Measurements from ENCODE around the gene FANCC. TPM values are rescaled to one million over a fixed set of nuclear protein-coding genes. Genes with fewer than 3 reads are reported as not detected.

The FANCC gene
- total RNA-seq, 1 experiment from 2014 or later = 19.4 TPM

GRCh38 chr9:95165004-95165403 is 152.5 kb downstream of the FANCC start:
- intact Hi-C loops (cut with micrococcal nuclease) = no loop called here
- H3K4me3 ChIP-seq (replicated peaks in 1 of 2; ENCODE audit: low read depth in 1 of 2, low read length in 2 of 2) = no peak overlapping the region
- ATAC-seq (no peak), DNase-seq (ENCODE audit: low read depth, low spot score) (no peak)
- CTCF ChIA-PET = no interaction called here
- TF ChIP-seq POLR2AphosphoS5 (IDR thresholded peaks at IDR 0.05; ENCODE audit: low read depth, low read length) = no peak
- no peak for TF ChIP-seq TCF7L2 (IDR thresholded peaks at IDR 0.05; ENCODE audit: borderline replicate concordance, extremely low read depth, insufficient read depth, insufficient read length)
- no peak for TF ChIP-seq EZH2phosphoT487 (IDR thresholded peaks at IDR 0.05; ENCODE audit: borderline replicate concordance)
- TF ChIP-seq JUND (IDR thresholded peaks at IDR 0.05) = no peak
- TF ChIP-seq SRF (IDR thresholded peaks at IDR 0.05; ENCODE audit: low read depth) = no peak
- TF ChIP-seq ZBTB33 (IDR thresholded peaks at IDR 0.05; ENCODE audit: extremely low read depth, insufficient replicate concordance, low read length) = no peak
- TF ChIP-seq, protein P1, sequence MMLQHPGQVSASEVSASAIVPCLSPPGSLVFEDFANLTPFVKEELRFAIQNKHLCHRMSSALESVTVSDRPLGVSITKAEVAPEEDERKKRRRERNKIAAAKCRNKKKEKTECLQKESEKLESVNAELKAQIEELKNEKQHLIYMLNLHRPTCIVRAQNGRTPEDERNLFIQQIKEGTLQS (IDR thresholded peaks at IDR 0.05) = no peak
- TF ChIP-seq, protein P2, sequence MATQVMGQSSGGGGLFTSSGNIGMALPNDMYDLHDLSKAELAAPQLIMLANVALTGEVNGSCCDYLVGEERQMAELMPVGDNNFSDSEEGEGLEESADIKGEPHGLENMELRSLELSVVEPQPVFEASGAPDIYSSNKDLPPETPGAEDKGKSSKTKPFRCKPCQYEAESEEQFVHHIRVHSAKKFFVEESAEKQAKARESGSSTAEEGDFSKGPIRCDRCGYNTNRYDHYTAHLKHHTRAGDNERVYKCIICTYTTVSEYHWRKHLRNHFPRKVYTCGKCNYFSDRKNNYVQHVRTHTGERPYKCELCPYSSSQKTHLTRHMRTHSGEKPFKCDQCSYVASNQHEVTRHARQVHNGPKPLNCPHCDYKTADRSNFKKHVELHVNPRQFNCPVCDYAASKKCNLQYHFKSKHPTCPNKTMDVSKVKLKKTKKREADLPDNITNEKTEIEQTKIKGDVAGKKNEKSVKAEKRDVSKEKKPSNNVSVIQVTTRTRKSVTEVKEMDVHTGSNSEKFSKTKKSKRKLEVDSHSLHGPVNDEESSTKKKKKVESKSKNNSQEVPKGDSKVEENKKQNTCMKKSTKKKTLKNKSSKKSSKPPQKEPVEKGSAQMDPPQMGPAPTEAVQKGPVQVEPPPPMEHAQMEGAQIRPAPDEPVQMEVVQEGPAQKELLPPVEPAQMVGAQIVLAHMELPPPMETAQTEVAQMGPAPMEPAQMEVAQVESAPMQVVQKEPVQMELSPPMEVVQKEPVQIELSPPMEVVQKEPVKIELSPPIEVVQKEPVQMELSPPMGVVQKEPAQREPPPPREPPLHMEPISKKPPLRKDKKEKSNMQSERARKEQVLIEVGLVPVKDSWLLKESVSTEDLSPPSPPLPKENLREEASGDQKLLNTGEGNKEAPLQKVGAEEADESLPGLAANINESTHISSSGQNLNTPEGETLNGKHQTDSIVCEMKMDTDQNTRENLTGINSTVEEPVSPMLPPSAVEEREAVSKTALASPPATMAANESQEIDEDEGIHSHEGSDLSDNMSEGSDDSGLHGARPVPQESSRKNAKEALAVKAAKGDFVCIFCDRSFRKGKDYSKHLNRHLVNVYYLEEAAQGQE (IDR thresholded peaks at IDR 0.05; ENCODE audit: low read depth) = no peak
- TF ChIP-seq CEBPB (IDR thresholded peaks at IDR 0.05; ENCODE audit: low read depth) = no peak
- TF ChIP-seq ZFX (IDR thresholded peaks at IDR 0.05) = no peak
- no peak for TF ChIP-seq SP1 (IDR thresholded peaks at IDR 0.05; ENCODE audit: low read depth)
- TF ChIP-seq, protein P3, sequence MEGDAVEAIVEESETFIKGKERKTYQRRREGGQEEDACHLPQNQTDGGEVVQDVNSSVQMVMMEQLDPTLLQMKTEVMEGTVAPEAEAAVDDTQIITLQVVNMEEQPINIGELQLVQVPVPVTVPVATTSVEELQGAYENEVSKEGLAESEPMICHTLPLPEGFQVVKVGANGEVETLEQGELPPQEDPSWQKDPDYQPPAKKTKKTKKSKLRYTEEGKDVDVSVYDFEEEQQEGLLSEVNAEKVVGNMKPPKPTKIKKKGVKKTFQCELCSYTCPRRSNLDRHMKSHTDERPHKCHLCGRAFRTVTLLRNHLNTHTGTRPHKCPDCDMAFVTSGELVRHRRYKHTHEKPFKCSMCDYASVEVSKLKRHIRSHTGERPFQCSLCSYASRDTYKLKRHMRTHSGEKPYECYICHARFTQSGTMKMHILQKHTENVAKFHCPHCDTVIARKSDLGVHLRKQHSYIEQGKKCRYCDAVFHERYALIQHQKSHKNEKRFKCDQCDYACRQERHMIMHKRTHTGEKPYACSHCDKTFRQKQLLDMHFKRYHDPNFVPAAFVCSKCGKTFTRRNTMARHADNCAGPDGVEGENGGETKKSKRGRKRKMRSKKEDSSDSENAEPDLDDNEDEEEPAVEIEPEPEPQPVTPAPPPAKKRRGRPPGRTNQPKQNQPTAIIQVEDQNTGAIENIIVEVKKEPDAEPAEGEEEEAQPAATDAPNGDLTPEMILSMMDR (IDR thresholded peaks at IDR 0.05 in 2 of 3, conservative IDR thresholded peaks at IDR 0.05 in 1 of 3; ENCODE audit: borderline replicate concordance in 1 of 3, insufficient read depth in 1 of 3, low read depth in 2 of 3, low read length in 2 of 3) = no peak
- TF ChIP-seq MAX (IDR thresholded peaks at IDR 0.05) = no peak
- no peaks in the 10 kb centered on the region for H3K36me3 ChIP-seq (ENCODE audit: control insufficient read depth in 1 of 2, insufficient read depth in 2 of 2, low read length in 2 of 2)
- no peaks in the 10 kb centered on the region for H3K9me2 ChIP-seq (ENCODE audit: insufficient read depth)
- no peaks in the 10 kb centered on the region for H3K27me3 ChIP-seq (ENCODE audit: insufficient read depth, low read length)
- no peak overlapping the region for H3K9ac ChIP-seq (ENCODE audit: low read length)
- RAD21 ChIA-PET (ENCODE audit: low non-redundant PET in 1 of 2, low total read pairs in 2 of 2, uncharacterized antibody in 2 of 2, unreplicated experiment in 2 of 2) = no interaction called here
- H2AFZ ChIP-seq (ENCODE audit: low read depth, low read length, poor library complexity, severe bottlenecking) = no peak overlapping the region
- BruUV-seq (replicated peaks) = no TSS peak
- no peaks in the 10 kb centered on the region for H3K79me2 ChIP-seq (ENCODE audit: insufficient read depth, low read length)
- H3K4me1 ChIP-seq (ENCODE audit: control insufficient read depth in 1 of 2, insufficient read depth in 2 of 2, low read length in 2 of 2) = no peaks in the 10 kb centered on the region
- no peak overlapping the region for H3K4me2 ChIP-seq (ENCODE audit: low read length)
- no peaks in the 10 kb centered on the region for H4K20me1 ChIP-seq (ENCODE audit: insufficient read depth)
- POLR2A ChIA-PET = no interaction called here
- peaks cover 0 to 8% of the 10 kb centered on the region in 2 experiments; a peak in 1 of 4 replicates for H3K9me3 ChIP-seq (ENCODE audit: control insufficient read depth in 1 of 2, insufficient read depth in 1 of 2, low read depth in 1 of 2, low read length in 2 of 2)
- no peak overlapping the region for H3K27ac ChIP-seq (ENCODE audit: low read depth, low read length)
